ENCODE measurements around the gene CEACAM5. TPM values are rescaled to one million over a fixed set of nuclear protein-coding genes. Genes with fewer than 3 reads are reported as not detected.
"Not testable (repeated sequence)": the region's sequence is repeated elsewhere in the genome, so short reads cannot be mapped to it uniquely, and the experiment has no call there.

The CEACAM5 gene
- total and polyA plus RNA-seq, 2 of the 4 experiments (the other 2 are of a cell fraction) = not detected

DNA sequence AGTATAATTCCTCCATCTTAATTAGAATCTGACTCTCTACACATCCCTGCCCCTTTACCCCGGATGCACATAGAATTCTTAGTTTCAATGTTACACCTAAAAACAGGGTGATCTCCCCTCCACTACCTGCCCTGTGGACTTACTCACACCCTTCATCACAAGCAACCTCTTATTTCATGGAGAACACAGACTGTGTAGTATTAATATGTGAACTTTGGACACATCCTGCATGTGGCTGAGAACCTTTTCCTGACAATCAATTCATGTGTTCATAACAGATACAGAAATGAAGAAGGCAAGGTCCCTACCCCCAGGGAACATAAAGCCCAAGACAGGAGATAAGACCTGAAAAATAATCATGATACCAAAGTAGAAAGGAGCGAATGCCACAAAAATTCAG, 58.7 kb downstream of the CEACAM5 start:
- POLR2A ChIA-PET (ENCODE audit: unreplicated experiment) = no interaction called here

DNA sequence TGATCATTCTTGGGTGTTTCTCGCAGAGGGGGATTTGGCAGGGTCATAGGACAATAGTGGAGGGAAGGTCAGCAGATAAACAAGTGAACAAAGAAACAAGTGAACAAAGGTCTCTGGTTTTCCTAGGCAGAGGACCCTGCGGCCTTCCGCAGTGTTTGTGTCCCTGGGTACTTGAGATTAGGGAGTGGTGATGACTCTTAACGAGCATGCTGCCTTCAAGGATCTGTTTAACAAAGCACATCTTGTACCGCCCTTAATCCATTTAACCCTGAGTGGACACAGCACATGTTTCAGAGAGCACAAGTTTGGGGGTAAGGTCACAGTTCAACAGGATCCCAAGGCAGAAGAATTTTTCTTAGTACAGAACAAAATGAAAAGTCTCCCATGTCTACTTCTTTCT, 59.7 kb downstream of the CEACAM5 start:
- POLR2A ChIA-PET (ENCODE audit: unreplicated experiment); H3K9me1 ChIP-seq (ENCODE audit: insufficient read depth, low read length); in situ Hi-C loops (cut with MboI; ENCODE audit: low sequenced_read_pairs); H3K27me3 ChIP-seq (ENCODE audit: control insufficient read depth, insufficient read depth, low read length); ATAC-seq (ENCODE audit: low read depth); H3K4me3 ChIP-seq (ENCODE audit: insufficient read depth, low read depth, low read length); H2BK5ac ChIP-seq (ENCODE audit: low read depth, low read length, poor library complexity, severe bottlenecking); H2BK20ac ChIP-seq (ENCODE audit: low read depth, low read length); H4K20me1 ChIP-seq (ENCODE audit: insufficient read depth, low read length); H2AFZ ChIP-seq (replicated peaks; ENCODE audit: low read length, poor library complexity); H3K14ac ChIP-seq (replicated peaks; ENCODE audit: low read depth, low read length); H2BK120ac ChIP-seq (ENCODE audit: low read depth, low read length); H2BK15ac ChIP-seq (ENCODE audit: low read depth, low read length); H3K9me3 ChIP-seq (ENCODE audit: control insufficient read depth, insufficient read depth, low read length); H4K91ac ChIP-seq (ENCODE audit: insufficient read depth, low read depth, low read length); H3K18ac ChIP-seq (ENCODE audit: low read depth, low read length); H3K4me1 ChIP-seq (ENCODE audit: control insufficient read depth, insufficient read depth, low read length); H3K27ac ChIP-seq (ENCODE audit: insufficient read depth, low read length); H3K23ac ChIP-seq (ENCODE audit: low read depth, low read length); H3K79me1 ChIP-seq (ENCODE audit: low read depth in 1 of 2, low read length in 2 of 2); H4K5ac ChIP-seq (ENCODE audit: low read depth, low read length); intact Hi-C loops (cut with micrococcal nuclease); H2AK5ac ChIP-seq (ENCODE audit: low read depth, low read length); H2AK9ac ChIP-seq (replicated peaks; ENCODE audit: low read depth, low read length, poor library complexity); H3K4me2 ChIP-seq (ENCODE audit: low read depth, low read length); H3K56ac ChIP-seq (ENCODE audit: extremely low read depth, insufficient read depth, low read length); BruUV-seq (replicated peaks); H3K4ac ChIP-seq (ENCODE audit: low read depth, low read length); dilution Hi-C loops (cut with HindIII; ENCODE audit: low sequenced_read_pairs, unreplicated experiment); H4K8ac ChIP-seq (ENCODE audit: low read depth in 2 of 2, low read length in 2 of 2); CTCF ChIA-PET; DNase-seq; H3K9ac ChIP-seq (ENCODE audit: low read depth, low read length); H3K36me3 ChIP-seq (ENCODE audit: control insufficient read depth, insufficient read depth, low read length): not testable (repeated sequence)
- no CpG with 5 or more reads among the region's 5 CpGs for WGBS, 2 experiments (ENCODE audit: extremely low coverage in 2 of 2, insufficient read length in 1 of 2)

More for the DNA sequence above, 58.7 kb downstream of the CEACAM5 start:
- CTCF ChIA-PET = no interaction called here
- Histone ChIP-seq H3K4me3 (ENCODE audit: insufficient read depth, low read depth, low read length) (no peak overlapping the region), H3K27me3 (ENCODE audit: control insufficient read depth, insufficient read depth, low read length) (no peaks in the 10 kb centered on the region; the same call in 1 of the 2 replicates), H2BK15ac (ENCODE audit: low read depth, low read length) (no peak overlapping the region), H3K9me3 (ENCODE audit: control insufficient read depth, insufficient read depth, low read length) (no peaks in the 10 kb centered on the region), H3K14ac (replicated peaks; ENCODE audit: low read depth, low read length) (no peak overlapping the region), H2BK120ac (ENCODE audit: low read depth, low read length) (no peak overlapping the region), H3K18ac (ENCODE audit: low read depth, low read length) (no peak overlapping the region), H4K5ac (ENCODE audit: low read depth, low read length) (no peak overlapping the region), H3K79me1 (ENCODE audit: low read depth in 1 of 2, low read length in 2 of 2) (no peaks in the 10 kb centered on the region), H3K4me1 (ENCODE audit: control insufficient read depth, insufficient read depth, low read length) (no peaks in the 10 kb centered on the region), H3K4me2 (ENCODE audit: low read depth, low read length) (no peak overlapping the region), H3K9me1 (ENCODE audit: insufficient read depth, low read length) (no peaks in the 10 kb centered on the region), H3K36me3 (ENCODE audit: control insufficient read depth, insufficient read depth, low read length) (no peaks in the 10 kb centered on the region), H4K20me1 (ENCODE audit: insufficient read depth, low read length) (no peaks in the 10 kb centered on the region), H2AK9ac (replicated peaks; ENCODE audit: low read depth, low read length, poor library complexity) (no peak overlapping the region), H2BK20ac (ENCODE audit: low read depth, low read length) (no peak overlapping the region), H3K4ac (ENCODE audit: low read depth, low read length) (no peak overlapping the region), H3K56ac (ENCODE audit: extremely low read depth, insufficient read depth, low read length) (no peak overlapping the region), H4K91ac (ENCODE audit: insufficient read depth, low read depth, low read length) (no peak overlapping the region), H3K23ac (ENCODE audit: low read depth, low read length) (no peak overlapping the region), H3K9ac (ENCODE audit: low read depth, low read length) (no peak overlapping the region), H2AK5ac (ENCODE audit: low read depth, low read length) (no peak overlapping the region), H4K8ac (ENCODE audit: low read depth in 2 of 2, low read length in 2 of 2) (no peak overlapping the region), H3K27ac (ENCODE audit: insufficient read depth, low read length) (no peak overlapping the region), H2BK5ac (ENCODE audit: low read depth, low read length, poor library complexity, severe bottlenecking) (no peak overlapping the region), H2AFZ (replicated peaks; ENCODE audit: low read length, poor library complexity) (no peak overlapping the region)
- DNase-seq (no peak), ATAC-seq (ENCODE audit: low read depth) (no peak)
- BruUV-seq (replicated peaks) = no TSS peak
- in situ Hi-C loops (cut with MboI; ENCODE audit: low sequenced_read_pairs) (no loop called here), dilution Hi-C loops (cut with HindIII; ENCODE audit: low sequenced_read_pairs, unreplicated experiment) (no loop called here), intact Hi-C loops (cut with micrococcal nuclease) (no loop called here)
- no peak for TF ChIP-seq ELK1 (IDR thresholded peaks at IDR 0.05; ENCODE audit: borderline replicate concordance, low read depth, low read length)
- WGBS, 2 experiments (ENCODE audit: extremely low coverage in 2 of 2, insufficient read length in 1 of 2) = no CpG with 5 or more reads among the region's 2 CpGs

All from IMR-90 (cell line).